Activated naive CD8-positive, alpha-beta T cell (primary cell): Measurements from ENCODE around the gene LTB4R2.
A peak's percentile ranks its signal among the peaks of the same experiment; 100 is the strongest.

Experiments used
- H3K27ac Mint-ChIP-seq: one replicate; pipeline ENCODE4 v1.8.0; 2021; ENCODE audit warnings: mixed read lengths
- H3K27me3 Mint-ChIP-seq: one replicate; pipeline ENCODE4 v1.8.0; 2021; ENCODE audit warnings: mixed read lengths
- H3K36me3 Mint-ChIP-seq: one replicate; pipeline ENCODE4 v1.8.0; 2021; ENCODE audit warnings: mixed read lengths
- H3K4me1 Mint-ChIP-seq: one replicate; pipeline ENCODE4 v1.8.0; 2021; ENCODE audit warnings: low read depth, mixed read lengths
- H3K4me3 Mint-ChIP-seq: one replicate; pipeline ENCODE4 v1.8.0; 2021; ENCODE audit warnings: mild to moderate bottlenecking, mixed read lengths
- H3K9me3 Mint-ChIP-seq: one replicate; pipeline ENCODE4 v1.8.0; 2021; ENCODE audit warnings: low read depth, mixed read lengths

LTB4R2 gene

GRCh38 chr14:24309538-24310264 lies at the start of gene LTB4R2:
TSS of gene LTB4R2 (plus strand) at chr14:24310140. CDS start at chr14:24310665, 525 bp downstream.
- peaks cover 8% of the 10 kb centered on the region for H3K36me3 Mint-ChIP-seq
- no peaks in the 10 kb centered on the region for H3K9me3 Mint-ChIP-seq

GRCh38 chr14:24260780-24261157 lies 49.2 kb upstream of the LTB4R2 start:
- Mint-ChIP-seq H3K27ac (no peak overlapping the region), H3K4me1 (no peaks in the 10 kb centered on the region), H3K36me3 (peaks cover 2% of the 10 kb centered on the region), H3K4me3 (no peak overlapping the region), H3K9me3 (no peaks in the 10 kb centered on the region), H3K27me3 (no peaks in the 10 kb centered on the region)

More at GRCh38 chr14:24309538-24310264, at the start of gene LTB4R2:
- Mint-ChIP-seq H3K27me3 (no peaks in the 10 kb centered on the region), H3K4me1 (peaks cover 54% of the 10 kb centered on the region), H3K27ac (peak within 1 kb of the TSS; percentile 46), H3K4me3 (peak within 1 kb of the TSS; percentile 80)

GRCh38 chr14:24261256-24261968 lies 48.5 kb upstream of the LTB4R2 start:
- H3K4me1 Mint-ChIP-seq, result no peaks in the 10 kb centered on the region
- H3K27ac Mint-ChIP-seq, result no peak overlapping the region
- H3K27me3 Mint-ChIP-seq, result no peaks in the 10 kb centered on the region
- no peak overlapping the region for H3K4me3 Mint-ChIP-seq
- H3K9me3 Mint-ChIP-seq, result no peaks in the 10 kb centered on the region
- H3K36me3 Mint-ChIP-seq, result peaks cover 2% of the 10 kb centered on the region

- peaks cover 2% of the 10 kb centered on the region for H3K36me3 Mint-ChIP-seq
- H3K9me3 Mint-ChIP-seq, result no peaks in the 10 kb centered on the region
- peaks cover under 1% of the 10 kb centered on the region for H3K4me1 Mint-ChIP-seq
- no peaks in the 10 kb centered on the region for H3K27me3 Mint-ChIP-seq
- H3K4me3 Mint-ChIP-seq, result no peak overlapping the region
- no peak overlapping the region for H3K27ac Mint-ChIP-seq
Measured at GRCh38 chr14:24261969-24262327, 48.0 kb upstream of the LTB4R2 start.

- H3K9me3 Mint-ChIP-seq, result no peaks in the 10 kb centered on the region
- H3K27me3 Mint-ChIP-seq, result no peaks in the 10 kb centered on the region
- H3K36me3 Mint-ChIP-seq, result peaks cover 5% of the 10 kb centered on the region
- no peak within 1 kb of the TSS for H3K4me3 Mint-ChIP-seq
- H3K4me1 Mint-ChIP-seq, result peaks cover 2% of the 10 kb centered on the region
- no peak within 1 kb of the TSS for H3K27ac Mint-ChIP-seq
Measured at GRCh38 chr14:24262821-24263733, 46.9 kb upstream of the LTB4R2 start, which contains the start of gene TGM1. TSS of gene TGM1 (minus strand) at chr14:24263177. CDS start at chr14:24262352, 825 bp downstream.

GRCh38 chr14:24263848-24264247 lies 46.1 kb upstream of the LTB4R2 start:
- peaks cover 5% of the 10 kb centered on the region for H3K36me3 Mint-ChIP-seq

GRCh38 chr14:24264298-24264697 lies 45.6 kb upstream of the LTB4R2 start:
- H3K27ac Mint-ChIP-seq, result no peak overlapping the region
- peaks cover 2% of the 10 kb centered on the region for H3K4me1 Mint-ChIP-seq
- H3K9me3 Mint-ChIP-seq, result no peaks in the 10 kb centered on the region
- no peak overlapping the region for H3K4me3 Mint-ChIP-seq
- H3K36me3 Mint-ChIP-seq, result peaks cover 5% of the 10 kb centered on the region
- H3K27me3 Mint-ChIP-seq, result no peaks in the 10 kb centered on the region

More at GRCh38 chr14:24263848-24264247, 46.1 kb upstream of the LTB4R2 start:
- Mint-ChIP-seq H3K27ac (no peak overlapping the region), H3K4me3 (no peak overlapping the region), H3K4me1 (peaks cover 2% of the 10 kb centered on the region), H3K27me3 (no peaks in the 10 kb centered on the region), H3K9me3 (no peaks in the 10 kb centered on the region)

GRCh38 chr14:24266344-24267244 lies 43.3 kb upstream of the LTB4R2 start:
- Mint-ChIP-seq H3K4me1 (peaks cover 8% of the 10 kb centered on the region), H3K4me3 (no peak overlapping the region), H3K27me3 (no peaks in the 10 kb centered on the region), H3K27ac (no peak overlapping the region), H3K36me3 (peaks cover 5% of the 10 kb centered on the region), H3K9me3 (no peaks in the 10 kb centered on the region)

- Mint-ChIP-seq H3K4me1 (peaks cover 18% of the 10 kb centered on the region), H3K9me3 (no peaks in the 10 kb centered on the region), H3K36me3 (peaks cover 4% of the 10 kb centered on the region), H3K27ac (no peak overlapping the region), H3K4me3 (no peak overlapping the region), H3K27me3 (no peaks in the 10 kb centered on the region)
Measured at GRCh38 chr14:24267516-24267915, 42.4 kb upstream of the LTB4R2 start.

- Mint-ChIP-seq H3K4me1 (peaks cover 22% of the 10 kb centered on the region), H3K4me3 (no peak overlapping the region), H3K9me3 (no peaks in the 10 kb centered on the region), H3K36me3 (peaks cover 3% of the 10 kb centered on the region), H3K27me3 (no peaks in the 10 kb centered on the region), H3K27ac (no peak overlapping the region)
Measured at GRCh38 chr14:24268225-24268624, 41.7 kb upstream of the LTB4R2 start.

- Mint-ChIP-seq H3K36me3 (peaks cover 5% of the 10 kb centered on the region), H3K4me3 (no peak overlapping the region), H3K27me3 (no peaks in the 10 kb centered on the region), H3K27ac (peak overlapping the region; percentile 34), H3K9me3 (no peaks in the 10 kb centered on the region), H3K4me1 (peaks cover 33% of the 10 kb centered on the region)
Measured at GRCh38 chr14:24269368-24269767, 40.6 kb upstream of the LTB4R2 start.

- Mint-ChIP-seq H3K36me3 (peaks cover 5% of the 10 kb centered on the region), H3K4me1 (peaks cover 35% of the 10 kb centered on the region), H3K27ac (no peak overlapping the region), H3K27me3 (no peaks in the 10 kb centered on the region), H3K9me3 (no peaks in the 10 kb centered on the region), H3K4me3 (peak overlapping the region; percentile 89)
Measured at GRCh38 chr14:24269910-24270536, 39.9 kb upstream of the LTB4R2 start.

GRCh38 chr14:24270537-24271133 lies 39.3 kb upstream of the LTB4R2 start:
- Mint-ChIP-seq H3K36me3 (peaks cover 5% of the 10 kb centered on the region), H3K9me3 (no peaks in the 10 kb centered on the region), H3K27me3 (no peaks in the 10 kb centered on the region), H3K4me1 (peaks cover 37% of the 10 kb centered on the region), H3K27ac (peak overlapping the region; percentile 93), H3K4me3 (peak overlapping the region; percentile 89)
